Effector CD8-positive, alpha-beta T cell (primary cell): ENCODE measurements around the gene CTIF.

ENCODE experiments used
- DNase-seq: peaks from one replicate; lab custom pipeline; 2025; lab: John Stamatoyannopoulos, UW

CTIF gene

GRCh38 chr18:48552130-48552529 lies 13.3 kb downstream of the CTIF start:
- no peak for DNase-seq

DNA sequence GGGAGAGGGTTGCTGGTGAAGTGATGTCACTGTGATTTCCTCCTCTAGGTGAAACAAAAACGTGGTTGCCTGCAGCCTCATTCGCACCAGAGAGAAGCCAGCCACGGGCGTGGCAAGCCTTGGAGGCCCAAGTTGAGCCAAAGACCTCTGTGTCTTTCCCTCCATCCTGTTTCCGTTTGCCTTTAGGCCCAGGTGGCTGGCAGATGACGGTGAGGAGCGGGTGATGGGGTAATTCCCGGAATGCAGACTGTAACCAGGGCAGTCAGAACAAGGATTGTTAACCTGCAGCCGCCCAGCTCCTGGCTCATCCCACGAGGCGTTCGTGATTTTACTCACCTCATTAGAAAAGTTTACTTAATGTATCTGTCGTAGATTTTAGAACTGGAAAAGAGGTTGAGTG lies 14.4 kb downstream of the CTIF start:
- no peak for DNase-seq

DNA sequence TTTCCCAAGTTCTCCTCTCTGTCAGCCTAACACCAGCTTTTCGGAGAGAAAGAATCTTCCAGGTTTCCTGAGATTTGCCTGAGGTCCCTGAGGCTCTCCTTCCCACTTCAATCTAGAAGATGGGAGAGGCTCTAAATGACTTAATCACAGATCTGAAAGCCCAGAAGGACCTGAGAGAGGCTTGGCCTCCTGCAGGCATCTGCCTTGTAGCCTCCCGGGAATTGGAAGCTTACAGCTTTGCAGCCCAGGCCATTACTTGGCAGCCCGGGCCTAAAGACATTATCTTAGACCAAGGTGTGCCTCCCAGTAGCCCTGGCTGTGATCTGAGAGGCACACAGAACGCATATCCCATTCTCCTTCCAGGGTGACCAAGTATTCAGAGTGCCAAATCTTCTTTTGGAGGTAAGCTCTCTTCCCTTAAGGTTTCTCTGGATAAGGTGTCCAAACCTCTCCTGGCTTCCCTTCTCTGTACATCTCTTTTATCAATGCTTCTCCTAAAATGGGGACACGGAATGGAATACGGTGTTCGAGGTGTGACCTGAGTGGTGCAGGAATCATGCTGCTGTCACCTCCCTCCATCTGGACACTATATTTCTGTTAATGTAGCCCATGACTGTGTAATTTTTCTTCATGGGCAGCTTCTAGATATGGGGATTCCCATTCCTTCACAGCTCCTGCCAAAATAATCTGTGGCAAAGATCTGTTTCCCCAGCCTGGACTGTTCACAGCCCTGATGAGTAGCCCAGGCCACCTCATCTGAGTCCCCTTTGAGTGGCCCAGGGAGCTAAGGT lies 16.0 kb downstream of the CTIF start:
- DNase-seq = no peak

GRCh38 chr18:48555465-48555995 lies 16.7 kb downstream of the CTIF start:
- no peak for DNase-seq

DNA sequence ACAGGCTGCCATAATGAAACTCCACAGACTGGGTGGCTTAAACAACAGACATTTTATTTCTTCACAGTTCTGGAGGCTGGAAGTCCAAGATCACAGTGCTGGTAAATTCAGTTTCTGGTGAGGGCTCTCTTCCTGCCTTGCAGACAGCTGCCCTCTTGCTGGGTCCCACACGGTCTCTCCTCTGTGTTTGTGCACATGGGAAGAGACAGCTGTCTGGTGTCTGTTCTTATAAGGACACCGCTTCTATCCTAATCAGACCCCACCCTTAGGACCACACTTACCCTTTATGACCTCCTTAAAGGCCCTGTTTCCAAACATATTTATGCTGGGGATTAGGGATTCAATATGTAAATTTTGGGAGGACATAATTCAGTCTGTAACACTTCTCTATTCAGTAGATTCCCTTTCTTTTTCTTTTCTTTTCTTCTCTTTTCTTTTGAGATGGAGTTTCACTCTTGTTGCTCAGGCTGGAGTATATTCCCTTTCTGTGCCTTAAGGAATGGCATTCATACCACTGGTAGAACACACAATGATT lies 18.9 kb downstream of the CTIF start:
- no peak for DNase-seq

DNA sequence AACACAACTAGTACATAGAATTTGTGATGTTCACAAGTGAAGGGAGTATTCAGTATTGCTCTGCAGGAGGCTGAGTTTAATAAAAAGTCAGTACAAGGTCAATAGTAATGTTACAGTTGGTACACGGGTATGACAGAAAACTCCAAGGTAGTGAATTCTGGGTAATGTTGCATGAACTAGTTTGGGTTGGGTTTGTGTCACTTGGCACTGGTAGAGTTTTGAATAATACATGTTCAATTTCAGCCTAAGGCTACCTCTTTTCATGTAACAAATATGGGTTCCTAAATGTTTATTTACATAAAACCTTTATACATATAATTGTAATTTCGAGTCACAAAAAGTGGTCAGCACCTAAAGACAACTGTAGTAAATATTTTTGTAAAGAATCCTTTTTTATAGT lies 19.4 kb downstream of the CTIF start:
- DNase-seq = no peak

GRCh38 chr18:48560491-48560890 lies 21.7 kb downstream of the CTIF start:
- DNase-seq = no peak

DNA sequence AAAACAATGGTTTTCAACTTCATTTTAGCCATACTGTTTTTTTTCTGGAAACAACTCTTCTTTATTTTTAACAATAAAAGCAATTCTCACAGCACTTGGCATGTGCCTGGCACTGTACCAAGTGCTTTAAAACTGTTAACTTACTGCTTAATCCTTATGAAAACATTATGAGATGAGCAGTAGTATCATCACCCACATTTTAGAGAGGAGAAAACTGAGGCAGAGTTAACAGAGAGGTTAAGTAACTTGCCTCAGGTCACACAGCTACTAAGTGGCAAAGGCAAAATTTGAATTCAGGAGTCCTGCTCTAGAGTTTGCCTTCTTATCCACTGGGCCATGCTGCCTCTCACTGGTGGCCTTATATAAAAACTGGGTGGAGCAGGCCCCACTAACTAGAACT lies 23.2 kb downstream of the CTIF start:
- no peak for DNase-seq

DNA sequence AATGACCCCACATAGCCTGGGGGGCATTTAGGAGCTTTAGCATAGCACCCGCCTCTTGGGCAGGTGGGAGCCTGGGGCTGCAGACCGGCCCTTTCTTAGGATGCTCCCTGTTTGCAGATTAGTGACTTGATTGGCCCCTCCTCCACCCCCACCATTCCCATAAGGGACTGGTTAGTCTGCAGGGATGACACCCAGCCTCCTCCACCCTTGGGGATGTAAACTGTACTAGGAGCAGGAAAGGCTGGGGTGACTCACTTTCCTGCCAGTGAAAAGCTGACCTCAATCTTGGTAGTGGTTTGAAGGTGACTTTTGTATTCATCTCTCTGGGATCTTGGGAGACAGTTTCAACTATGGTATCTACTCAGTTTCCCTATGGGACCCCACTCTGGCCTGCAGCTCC lies 24.2 kb downstream of the CTIF start:
- no peak for DNase-seq

DNA sequence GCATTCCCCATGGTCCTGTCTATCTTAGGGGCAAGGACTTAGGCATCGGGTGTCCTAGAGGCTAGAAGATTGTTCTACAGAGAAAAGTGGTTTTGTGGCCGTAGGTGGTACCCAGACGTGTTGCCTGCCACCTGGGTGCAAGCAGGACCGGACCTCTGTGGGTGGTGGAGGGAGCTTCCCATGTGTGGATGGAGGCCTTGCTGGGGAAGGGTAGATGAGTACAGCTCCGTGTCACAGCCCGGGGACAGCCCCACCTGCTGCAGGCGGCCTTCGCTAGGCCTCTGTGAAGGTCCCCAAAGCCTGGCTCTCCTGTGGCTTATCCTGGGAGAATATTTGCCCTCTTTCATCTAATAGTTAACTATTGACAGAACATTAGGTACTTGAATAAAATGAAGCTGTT lies 25.3 kb downstream of the CTIF start:
- DNase-seq = no peak

GRCh38 chr18:48565105-48565504 lies 26.3 kb downstream of the CTIF start:
- no peak for DNase-seq

GRCh38 chr18:48566589-48566988 lies 27.8 kb downstream of the CTIF start:
- no peak for DNase-seq

GRCh38 chr18:48567388-48567787 lies 28.6 kb downstream of the CTIF start:
- DNase-seq = no peak

- no peak for DNase-seq
Observed at GRCh38 chr18:48569139-48569914, 30.5 kb downstream of the CTIF start.

DNA sequence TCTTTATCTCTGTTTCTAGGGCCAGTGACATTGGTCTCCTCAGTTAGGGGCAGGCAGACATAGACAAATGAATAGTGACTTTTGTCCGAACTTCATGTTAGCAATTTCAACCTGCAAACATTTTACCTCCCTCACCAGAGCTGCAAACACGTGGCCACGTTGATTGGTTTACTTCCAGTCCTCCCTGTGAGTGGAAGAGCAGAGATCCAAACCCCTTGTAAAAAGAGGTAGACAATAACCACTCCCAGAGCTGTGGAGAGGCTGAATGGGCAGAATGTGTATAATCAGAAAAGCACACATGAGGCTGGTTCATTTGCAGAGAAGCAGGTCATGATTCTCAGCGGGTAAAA lies 31.1 kb downstream of the CTIF start:
- no peak for DNase-seq

- no peak for DNase-seq
Observed at GRCh38 chr18:48570313-48570712, 31.5 kb downstream of the CTIF start.

DNA sequence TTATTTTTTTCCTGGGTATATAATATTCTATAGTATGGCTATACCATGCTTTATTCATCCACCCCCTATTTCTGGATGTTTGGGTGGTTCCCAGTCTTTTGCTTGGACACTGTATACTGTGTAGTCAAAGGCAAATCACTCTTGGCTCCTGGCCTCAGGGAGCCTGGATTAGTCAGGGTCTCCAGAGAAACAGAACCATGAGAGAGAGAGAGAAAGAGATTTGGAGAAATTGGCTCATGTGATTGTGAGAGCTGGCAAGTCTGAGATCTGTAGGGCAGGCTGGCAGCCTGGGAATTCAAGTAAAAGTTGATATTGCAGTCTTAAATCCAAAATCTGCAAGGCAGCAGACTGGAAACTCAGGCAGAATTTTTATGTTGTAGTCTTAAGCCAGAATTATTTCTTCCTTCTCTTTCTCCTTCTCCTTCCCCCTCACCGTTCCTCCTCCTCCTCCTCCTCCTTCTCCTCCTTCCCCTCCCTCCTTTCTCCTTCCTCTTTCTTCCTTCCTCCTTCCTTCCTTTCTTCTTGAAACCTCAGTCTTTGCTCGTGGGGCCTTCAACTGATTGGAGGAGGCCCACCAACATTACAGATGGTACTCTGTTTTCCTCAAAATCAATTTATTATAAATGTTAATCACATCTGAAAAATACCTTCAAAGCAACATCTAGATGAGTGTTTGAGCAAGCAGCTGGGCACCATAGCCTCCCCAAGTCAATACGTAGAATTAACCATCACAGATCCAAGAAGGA lies 33.0 kb downstream of the CTIF start:
- no peak for DNase-seq

GRCh38 chr18:48572402-48573126 lies 33.7 kb downstream of the CTIF start:
- DNase-seq = no peak

DNA sequence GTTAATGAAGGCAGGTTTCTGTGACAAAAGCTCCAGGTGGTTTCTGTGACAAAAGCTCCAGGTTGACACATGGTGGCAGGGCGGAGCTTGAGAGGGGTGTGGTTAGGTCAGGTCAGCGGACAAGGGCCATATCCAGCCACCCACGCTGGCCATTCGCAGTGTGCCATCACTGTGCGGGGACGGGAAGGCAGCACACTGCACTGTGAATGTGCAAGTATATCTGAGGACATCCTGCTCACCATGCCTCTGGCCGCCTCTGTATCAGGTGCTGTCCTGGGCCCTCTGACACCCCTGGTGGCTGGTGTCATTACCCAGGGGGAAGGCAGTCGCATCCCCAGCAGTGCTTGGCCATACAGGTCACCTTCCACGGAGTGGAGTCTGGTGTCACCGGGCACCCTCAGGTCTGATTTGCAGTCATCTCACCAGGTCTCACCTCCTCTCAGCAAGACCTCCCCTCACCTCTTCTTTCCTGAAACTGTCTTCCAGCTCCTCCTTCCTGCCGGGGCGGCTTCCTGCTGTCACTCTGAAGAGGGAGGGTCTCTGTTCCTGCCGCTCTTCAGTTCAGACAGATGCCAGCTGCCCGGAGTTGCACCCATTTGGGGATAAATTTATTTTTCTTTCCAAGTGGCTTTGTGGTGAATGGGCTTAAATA lies 34.9 kb downstream of the CTIF start:
- DNase-seq = no peak

DNA sequence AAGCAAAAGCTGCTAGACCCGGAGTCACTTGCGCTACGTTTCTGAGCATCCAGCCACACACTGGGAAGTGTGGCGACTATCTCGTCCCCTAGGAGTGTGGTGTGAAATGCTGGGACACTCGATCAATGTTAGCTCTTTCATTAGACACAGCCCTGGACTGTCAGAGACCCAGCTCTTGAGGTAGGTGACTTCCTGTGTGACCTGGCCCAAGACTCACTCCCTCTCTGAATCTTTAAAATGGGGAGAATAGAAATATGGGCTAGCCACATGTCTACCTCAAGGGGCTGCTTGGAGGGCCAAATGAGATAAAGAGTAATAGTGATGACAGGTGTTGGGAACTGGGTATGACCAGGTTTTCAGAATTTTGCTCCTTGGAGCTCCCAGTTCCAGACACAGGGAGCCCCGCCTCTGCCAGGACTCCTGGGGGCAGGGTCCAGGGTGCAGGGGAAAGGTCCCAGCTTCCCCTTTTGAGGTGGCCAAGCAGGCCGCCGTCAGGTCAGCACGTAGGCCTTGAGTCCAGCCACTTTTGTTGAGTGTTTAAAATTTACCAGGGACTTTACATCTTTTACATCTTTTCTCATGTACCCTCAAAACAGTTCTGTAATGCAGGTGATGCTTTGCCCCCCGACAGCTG lies 36.0 kb downstream of the CTIF start:
- no peak for DNase-seq

DNA sequence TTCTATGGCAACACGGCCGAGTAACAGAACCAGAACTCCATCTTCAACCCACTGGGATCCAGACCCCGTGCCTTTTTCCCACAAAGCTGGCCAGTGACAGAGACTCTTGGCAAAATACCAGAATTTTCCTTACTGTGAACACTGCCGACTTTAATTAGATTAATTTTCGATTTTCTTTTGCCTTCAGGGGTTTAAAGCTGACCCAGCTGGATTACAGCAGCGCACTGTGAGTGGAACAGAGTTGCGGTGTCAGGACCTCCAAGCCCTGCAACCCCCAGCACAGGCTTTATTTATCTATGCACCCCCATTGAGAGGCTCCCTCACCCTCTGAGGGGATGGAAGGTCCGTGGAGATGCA lies 36.4 kb downstream of the CTIF start:
- no peak for DNase-seq
